GM12878 (cell line): ENCODE measurements around the gene KLHL15. TPM values are rescaled to one million over a fixed set of nuclear protein-coding genes. Genes with fewer than 3 reads are reported as not detected.

ENCODE experiments used
- ATAC-seq: fragments of 200-7000 bp; cut with Tn5 transposase; 3 replicates; pipeline ENCODE4 v1.9.1; 2020; ENCODE audit warnings: mild to moderate bottlenecking, moderate library complexity
- BruUV-seq: library from RNA; stranded (reverse); fragments of 400-500 nt; replicated peaks from 2 replicates; lab custom pipeline; 2021; lab: Mats Ljungman, UMichigan
- CTCF ChIA-PET: fragments of 300-600 bp; sonication (Branson Sonifier 250); formaldehyde crosslinking; extraction: SDS; loops from one replicate; lab custom pipeline; 2021; ENCODE audit warnings: inconsistent platforms; lab: Yijun Ruan, JAX
- POLR2A ChIA-PET: fragments of 350-600 bp; formaldehyde crosslinking; extraction: SDS; loops from one replicate; lab custom pipeline; 2021; ENCODE audit warnings: inconsistent platforms; lab: Charles Lee
- RAD21 ChIA-PET: fragments of 300-600 bp; sonication (Branson Sonifier 250); formaldehyde crosslinking; loops from one replicate; lab custom pipeline; 2023; ENCODE audit warnings: antibody characterized with exemption; ENCODE audit not compliant: unreplicated experiment; lab: Charles Lee
- SMC1A ChIA-PET: fragments of 300-600 bp; sonication (Branson Sonifier 250); formaldehyde crosslinking; loops from one replicate; lab custom pipeline; 2023; ENCODE audit not compliant: unreplicated experiment, uncharacterized antibody; lab: Charles Lee
- DNase-seq: peaks from one replicate; pipeline ENCODE4 v3.0.0-alpha.2; 2011; ENCODE audit warnings: low read depth, low spot score
- FAIRE-seq: peaks from 3 replicates; lab custom pipeline; 2011; peaks lifted over from hg19 to GRCh38; lab: Jason Lieb, UNC
- H2AFZ ChIP-seq: 2 replicates; pipeline ENCODE4 v1.6.0; 2011; ENCODE audit warnings: low read depth, low read length, control low read depth; ENCODE audit not compliant: control insufficient read depth
- H3K27ac ChIP-seq: 2 replicates; pipeline ENCODE4 v1.5.1; 2011; ENCODE audit warnings: control low read depth; ENCODE audit not compliant: control insufficient read depth, insufficient read depth
- H3K27me3 ChIP-seq, 2 experiments: replicated peaks in 1 of 2; 2 replicates each; pipeline versions ENCODE4 v1.6.0 to v1.6.1; 2011; ENCODE audit warnings: low read length in 1 of 2; ENCODE audit not compliant: control insufficient read depth in 2 of 2, insufficient read depth in 2 of 2
- H3K36me3 ChIP-seq, 2 experiments: 2 replicates each; pipeline ENCODE4 v1.5.1; 2011; ENCODE audit warnings: low read length in 1 of 2; ENCODE audit not compliant: control insufficient read depth in 2 of 2, insufficient read depth in 2 of 2
- H3K4me1 ChIP-seq: 2 replicates; pipeline ENCODE4 v1.6.1; 2011; ENCODE audit warnings: mild to moderate bottlenecking, low read length, moderate library complexity, mixed read lengths; ENCODE audit not compliant: control insufficient read depth, insufficient read depth
- H3K4me2 ChIP-seq: 2 replicates; pipeline ENCODE4 v1.6.0; 2011; ENCODE audit warnings: control low read depth; ENCODE audit not compliant: control insufficient read depth, insufficient read depth
- H3K4me3 ChIP-seq: fragments of 200-600 bp; sonication (generic); 2 replicates; pipeline ENCODE4 v1.5.1; 2016
- H3K79me2 ChIP-seq: 2 replicates; pipeline ENCODE4 v1.6.0; 2011; ENCODE audit warnings: low read length; ENCODE audit not compliant: control insufficient read depth, insufficient read depth
- H3K9ac ChIP-seq: 2 replicates; pipeline ENCODE4 v1.8.0; 2011; ENCODE audit warnings: low read length, control low read depth, mixed read lengths; ENCODE audit not compliant: control insufficient read depth, insufficient read depth
- H3K9me3 ChIP-seq: replicated peaks from 3 replicates; pipeline ENCODE4 v1.5.1; 2011; ENCODE audit warnings: mild to moderate bottlenecking, low read length; ENCODE audit not compliant: control insufficient read depth, insufficient read depth
- H4K20me1 ChIP-seq: 2 replicates; pipeline ENCODE4 v1.6.0; 2011; ENCODE audit not compliant: control insufficient read depth, insufficient read depth
- BACH1 ChIP-seq: fragments of 450-650 bp; IDR thresholded peaks from 2 replicates; pipeline ENCODE4 v1.6.1; 2017; ENCODE audit warnings: mild to moderate bottlenecking, borderline replicate concordance
- CHD4 ChIP-seq: fragments of 200-600 bp; sonication (generic); IDR thresholded peaks from 2 replicates; pipeline ENCODE4 v1.6.1; 2016; ENCODE audit warnings: mild to moderate bottlenecking
- HDGF ChIP-seq: fragments of 450-650 bp; IDR thresholded peaks from 2 replicates; pipeline ENCODE4 v1.6.1; 2016; ENCODE audit warnings: antibody characterized with exemption
- IKZF1 ChIP-seq: fragments of 450-650 bp; conservative IDR thresholded peaks from 2 replicates; pipeline ENCODE4 v1.6.1; 2017; ENCODE audit warnings: antibody characterized with exemption, mild to moderate bottlenecking
- IKZF2 ChIP-seq, 2 experiments: fragments of 450-650 bp; IDR thresholded peaks; 2 replicates each; pipeline ENCODE4 v1.6.1; 2017; ENCODE audit warnings: mild to moderate bottlenecking in 2 of 2, moderate library complexity in 2 of 2
- KDM1A ChIP-seq: fragments of 200-600 bp; sonication (generic); IDR thresholded peaks from 2 replicates; pipeline ENCODE4 v1.6.1; 2016; ENCODE audit warnings: borderline replicate concordance
- NFYB ChIP-seq: IDR thresholded peaks from 2 replicates; pipeline ENCODE4 v1.6.1; 2011; ENCODE audit warnings: low read depth, mild to moderate bottlenecking, low read length, improper control_type of control experiment, moderate library complexity; ENCODE audit not compliant: insufficient read depth
- NR2C1 ChIP-seq: fragments of 450-650 bp; IDR thresholded peaks from 2 replicates; pipeline ENCODE4 v1.6.1; 2017; ENCODE audit warnings: antibody characterized with exemption, mild to moderate bottlenecking, moderate library complexity
- POLR2AphosphoS2 ChIP-seq: IDR thresholded peaks from 2 replicates; pipeline ENCODE4 v1.6.1; 2011; ENCODE audit warnings: low read depth, mild to moderate bottlenecking, low read length, improper control_type of control experiment, moderate library complexity
- POU2F2 ChIP-seq: IDR thresholded peaks from 3 replicates; pipeline ENCODE4 v1.6.1; 2011; ENCODE audit warnings: low read depth, mild to moderate bottlenecking, low read length, borderline replicate concordance
- RUNX3 ChIP-seq: IDR thresholded peaks from 2 replicates; pipeline ENCODE4 v1.6.1; 2012; ENCODE audit warnings: low read length, inconsistent platforms
- WGBS: methylation state at CpG from one replicate; pipeline ENCODE4 v1.1.6; 2016; ENCODE audit warnings: low lambda C conversion rate; ENCODE audit not compliant: insufficient replicate concordance, insufficient coverage; ENCODE audit errors: missing lambda C conversion rate; 5-methylcytosine and 5-hydroxymethylcytosine counted together
- in situ Hi-C: fragments of 300-500 bp; cut with MboI; formaldehyde crosslinking; loops from 9 replicates; pipeline ENCODE4 v1.14.3; 2018; ENCODE audit warnings: mixed read lengths
- intact Hi-C: fragments of 100-400 bp; cut with micrococcal nuclease; formaldehyde crosslinking; loops from one replicate; pipeline ENCODE4 v1.14.2; 2022; ENCODE audit not compliant: unreplicated experiment
- polyA plus RNA-seq, 11 experiments: library from polyadenylated mRNA; depleted of rRNA in 4 of 11; unstranded in 6 of 11; stranded (reverse) in 5 of 11; fragments of >200 nt; fragmentation: Nextera tagmentation in 4 of 11; fragmentation: Illumina TruSeq in 1 of 11; extraction: Ambion mirVana in 4 of 11; extraction: Trizol in 1 of 11; gene quantifications; 1 replicate in 1 of 11; 2 replicates in 10 of 11; pipeline versions ENCODE4 v1.2.1 to v1.2.3, GENCODE V29; 2011 to 2016; ENCODE audit warnings: inconsistent platforms in 2 of 11, missing spikeins in 2 of 11, low read depth in 1 of 11
- total RNA-seq, 4 experiments: library from RNA; depleted of rRNA in 3 of 4; stranded (reverse); fragments of >200 nt in 3 of 4; fragmentation: Illumina TruSeq in 1 of 4; extraction: Trizol in 1 of 4; gene quantifications; 2 replicates each; pipeline versions ENCODE4 v1.2.1 to v1.2.3, GENCODE V29; 2013 to 2021
- TF ChIP-seq, protein P1 (sequence below): fragments of 450-650 bp; conservative IDR thresholded peaks from 2 replicates; pipeline ENCODE4 v1.6.1; 2017; ENCODE audit warnings: mild to moderate bottlenecking, moderate library complexity
- TF ChIP-seq, protein P2 (sequence below): IDR thresholded peaks from 2 replicates; pipeline ENCODE4 v1.6.1; 2011; ENCODE audit warnings: mild to moderate bottlenecking, low read depth, low read length, moderate library complexity; ENCODE audit not compliant: insufficient replicate concordance
- TF ChIP-seq, protein P3 (sequence below): IDR thresholded peaks from 2 replicates; pipeline ENCODE4 v1.6.1; 2012; ENCODE audit warnings: low read depth, low read length, improper control_type of control experiment

The KLHL15 gene
- total and polyA plus RNA-seq, 10 of the 15 experiments (the other 5 are each of a cell fraction or from before 2014, with no cell fraction given) = 1.4 to 7.0 (median 3.7) TPM

- ChIA-PET POLR2A (no interaction called here), RAD21 (no interaction called here), CTCF (no interaction called here), SMC1A (no interaction called here)
- Histone ChIP-seq H3K4me1 (no peaks in the 10 kb centered on the region; the same call in 1 of the 2 replicates), H3K4me2 (no peak overlapping the region), H3K27me3 (no peaks in the 10 kb centered on the region), H3K79me2 (no peaks in the 10 kb centered on the region), H3K4me3 (no peak overlapping the region), H3K9ac (no peak overlapping the region), H3K9me3 (no peaks in the 10 kb centered on the region), H3K27ac (no peak overlapping the region), H4K20me1 (no peaks in the 10 kb centered on the region), H3K36me3 (no peaks in the 10 kb centered on the region), H2AFZ (no peak overlapping the region)
- no peak for FAIRE-seq
- no peak for DNase-seq
- TF ChIP-seq CHD4 (no peak), HDGF (no peak), POU2F2 (no peak), RUNX3 (no peak), IKZF1 (no peak), NR2C1 (no peak), IKZF2 (IDR thresholded peaks at IDR 0.05) (no peak), KDM1A (no peak), BACH1 (no peak), POLR2AphosphoS2 (no peak), NFYB (no peak)
- TF ChIP-seq, protein P1, sequence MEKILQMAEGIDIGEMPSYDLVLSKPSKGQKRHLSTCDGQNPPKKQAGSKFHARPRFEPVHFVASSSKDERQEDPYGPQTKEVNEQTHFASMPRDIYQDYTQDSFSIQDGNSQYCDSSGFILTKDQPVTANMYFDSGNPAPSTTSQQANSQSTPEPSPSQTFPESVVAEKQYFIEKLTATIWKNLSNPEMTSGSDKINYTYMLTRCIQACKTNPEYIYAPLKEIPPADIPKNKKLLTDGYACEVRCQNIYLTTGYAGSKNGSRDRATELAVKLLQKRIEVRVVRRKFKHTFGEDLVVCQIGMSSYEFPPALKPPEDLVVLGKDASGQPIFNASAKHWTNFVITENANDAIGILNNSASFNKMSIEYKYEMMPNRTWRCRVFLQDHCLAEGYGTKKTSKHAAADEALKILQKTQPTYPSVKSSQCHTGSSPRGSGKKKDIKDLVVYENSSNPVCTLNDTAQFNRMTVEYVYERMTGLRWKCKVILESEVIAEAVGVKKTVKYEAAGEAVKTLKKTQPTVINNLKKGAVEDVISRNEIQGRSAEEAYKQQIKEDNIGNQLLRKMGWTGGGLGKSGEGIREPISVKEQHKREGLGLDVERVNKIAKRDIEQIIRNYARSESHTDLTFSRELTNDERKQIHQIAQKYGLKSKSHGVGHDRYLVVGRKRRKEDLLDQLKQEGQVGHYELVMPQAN = no peak
- TF ChIP-seq, protein P2, sequence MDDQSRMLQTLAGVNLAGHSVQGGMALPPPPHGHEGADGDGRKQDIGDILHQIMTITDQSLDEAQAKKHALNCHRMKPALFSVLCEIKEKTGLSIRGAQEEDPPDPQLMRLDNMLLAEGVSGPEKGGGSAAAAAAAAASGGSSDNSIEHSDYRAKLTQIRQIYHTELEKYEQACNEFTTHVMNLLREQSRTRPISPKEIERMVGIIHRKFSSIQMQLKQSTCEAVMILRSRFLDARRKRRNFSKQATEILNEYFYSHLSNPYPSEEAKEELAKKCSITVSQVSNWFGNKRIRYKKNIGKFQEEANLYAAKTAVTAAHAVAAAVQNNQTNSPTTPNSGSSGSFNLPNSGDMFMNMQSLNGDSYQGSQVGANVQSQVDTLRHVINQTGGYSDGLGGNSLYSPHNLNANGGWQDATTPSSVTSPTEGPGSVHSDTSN = no peak
- TF ChIP-seq, protein P3, sequence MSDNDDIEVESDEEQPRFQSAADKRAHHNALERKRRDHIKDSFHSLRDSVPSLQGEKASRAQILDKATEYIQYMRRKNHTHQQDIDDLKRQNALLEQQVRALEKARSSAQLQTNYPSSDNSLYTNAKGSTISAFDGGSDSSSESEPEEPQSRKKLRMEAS = no peak
- intact Hi-C loops (no loop called here), in situ Hi-C loops (no loop called here)
- WGBS = 39% methylated on average over 2 of the region's 4 CpGs
- no TSS peak for BruUV-seq
- no peak for ATAC-seq
These were observed 89.9 kb downstream of the KLHL15 start for GRCh38 chrX:23937100-23937499.
